Measurements from ENCODE around the gene TRAF6. TPM values are rescaled to one million over a fixed set of nuclear protein-coding genes. Genes with fewer than 3 reads are reported as not detected.

Gene TRAF6
- total and polyA plus RNA-seq, 4 donors, result 2.2 to 14.0 (median 8.8) TPM

DNA sequence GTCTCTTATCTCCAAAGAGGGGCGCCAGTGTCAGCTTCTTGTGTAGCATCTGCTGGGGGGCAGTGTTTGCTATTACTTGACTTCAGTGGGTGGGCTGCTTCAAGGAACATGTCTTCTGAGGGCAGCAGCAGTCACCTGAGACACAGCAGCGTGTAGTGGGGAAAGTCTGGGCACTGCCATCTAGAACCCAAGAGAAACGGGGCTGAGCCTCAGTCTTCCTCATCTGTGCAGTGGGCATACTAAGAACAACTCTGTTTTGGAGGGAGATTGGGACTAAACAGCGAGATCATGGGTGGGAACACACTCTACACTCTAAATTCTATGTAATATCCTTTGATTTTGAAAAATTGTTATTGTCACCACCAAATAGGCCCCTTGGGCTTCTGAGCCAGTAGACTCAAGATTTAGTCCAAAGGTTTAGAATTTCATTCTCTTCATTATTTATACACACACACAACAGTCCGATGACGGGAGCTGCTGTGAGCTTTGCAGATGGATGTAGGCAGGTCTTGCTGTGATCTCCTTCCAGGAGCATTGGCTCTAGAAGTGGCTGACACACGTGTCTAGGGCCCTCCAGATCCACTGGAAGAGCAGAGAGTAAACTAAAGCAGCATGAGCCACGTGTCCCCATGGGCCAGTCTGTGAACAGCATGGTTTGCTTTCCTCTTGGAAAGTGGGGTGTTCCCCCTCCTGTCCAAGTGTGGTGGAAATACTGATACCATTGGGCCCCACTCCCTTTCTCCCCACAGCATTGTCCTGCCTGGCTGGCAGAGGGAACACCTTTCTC is 51.8 kb downstream of the TRAF6 start:
- WGBS, 2 donors, result 76 to 86% methylated on average over 8 of the region's 8 CpGs
- Histone ChIP-seq H3K4me3 (no peak overlapping the region), H3K9me3 (ENCODE audit: control insufficient read depth in 4 of 4, insufficient read depth in 3 of 4, low read length in 3 of 4) (peaks cover 0 to 2% (median 0%) of the 10 kb centered on the region in 4 donors), H3K9ac (ENCODE audit: insufficient read depth in 1 of 2, low read length in 2 of 2) (no peak overlapping the region), H3K27ac (ENCODE audit: low read depth in 1 of 2, low read length in 1 of 2) (no peak overlapping the region), H3K36me3 (ENCODE audit: control insufficient read depth in 4 of 4, insufficient read depth in 4 of 4, low read length in 4 of 4) (peaks cover 0 to 4% (median 0%) of the 10 kb centered on the region in 4 donors), H3K4me1 (ENCODE audit: control insufficient read depth in 5 of 5, insufficient read depth in 5 of 5, low read length in 5 of 5) (peaks cover 2 to 18% (median 8%) of the 10 kb centered on the region in 5 donors), H3K27me3 (ENCODE audit: control insufficient read depth in 3 of 3, insufficient read depth in 3 of 3, low read length in 2 of 3) (peaks cover 0 to 4% (median 0%) of the 10 kb centered on the region in 3 donors)
- peak; percentile 26 to 63 (median 44) for DNase-seq
- peak; percentile 35 for ATAC-seq (ENCODE audit: insufficient read depth, low FRiP score)
- TF ChIP-seq, protein P1, sequence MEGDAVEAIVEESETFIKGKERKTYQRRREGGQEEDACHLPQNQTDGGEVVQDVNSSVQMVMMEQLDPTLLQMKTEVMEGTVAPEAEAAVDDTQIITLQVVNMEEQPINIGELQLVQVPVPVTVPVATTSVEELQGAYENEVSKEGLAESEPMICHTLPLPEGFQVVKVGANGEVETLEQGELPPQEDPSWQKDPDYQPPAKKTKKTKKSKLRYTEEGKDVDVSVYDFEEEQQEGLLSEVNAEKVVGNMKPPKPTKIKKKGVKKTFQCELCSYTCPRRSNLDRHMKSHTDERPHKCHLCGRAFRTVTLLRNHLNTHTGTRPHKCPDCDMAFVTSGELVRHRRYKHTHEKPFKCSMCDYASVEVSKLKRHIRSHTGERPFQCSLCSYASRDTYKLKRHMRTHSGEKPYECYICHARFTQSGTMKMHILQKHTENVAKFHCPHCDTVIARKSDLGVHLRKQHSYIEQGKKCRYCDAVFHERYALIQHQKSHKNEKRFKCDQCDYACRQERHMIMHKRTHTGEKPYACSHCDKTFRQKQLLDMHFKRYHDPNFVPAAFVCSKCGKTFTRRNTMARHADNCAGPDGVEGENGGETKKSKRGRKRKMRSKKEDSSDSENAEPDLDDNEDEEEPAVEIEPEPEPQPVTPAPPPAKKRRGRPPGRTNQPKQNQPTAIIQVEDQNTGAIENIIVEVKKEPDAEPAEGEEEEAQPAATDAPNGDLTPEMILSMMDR (IDR thresholded peaks at IDR 0.05; ENCODE audit: control extremely low read depth, extremely low read depth), result no peak

DNA sequence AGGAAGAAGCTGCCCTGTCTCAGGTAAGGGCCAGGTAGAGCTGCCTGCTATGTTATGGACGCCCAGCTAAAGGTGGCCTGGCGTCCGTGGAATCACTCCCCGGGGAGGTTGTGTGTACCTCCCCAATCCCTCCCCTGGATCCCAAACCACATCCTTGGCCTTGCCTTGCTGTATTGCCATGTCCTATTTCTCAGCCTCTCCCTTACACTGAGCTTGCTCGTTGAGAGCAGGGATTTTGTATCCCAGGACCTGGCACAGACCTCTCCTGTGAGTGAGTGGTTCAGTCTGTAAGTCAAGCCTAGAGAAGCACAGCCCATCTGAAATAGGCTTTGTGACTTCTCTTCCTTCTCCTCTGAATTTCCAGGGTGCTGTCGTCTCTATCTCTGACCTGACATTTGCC is 53.9 kb downstream of the TRAF6 start:
- TF ChIP-seq, protein P1 (IDR thresholded peaks at IDR 0.05; ENCODE audit: control extremely low read depth, extremely low read depth), result no peak
- H3K9ac ChIP-seq (ENCODE audit: insufficient read depth in 1 of 2, low read length in 2 of 2), result no peak overlapping the region

DNA sequence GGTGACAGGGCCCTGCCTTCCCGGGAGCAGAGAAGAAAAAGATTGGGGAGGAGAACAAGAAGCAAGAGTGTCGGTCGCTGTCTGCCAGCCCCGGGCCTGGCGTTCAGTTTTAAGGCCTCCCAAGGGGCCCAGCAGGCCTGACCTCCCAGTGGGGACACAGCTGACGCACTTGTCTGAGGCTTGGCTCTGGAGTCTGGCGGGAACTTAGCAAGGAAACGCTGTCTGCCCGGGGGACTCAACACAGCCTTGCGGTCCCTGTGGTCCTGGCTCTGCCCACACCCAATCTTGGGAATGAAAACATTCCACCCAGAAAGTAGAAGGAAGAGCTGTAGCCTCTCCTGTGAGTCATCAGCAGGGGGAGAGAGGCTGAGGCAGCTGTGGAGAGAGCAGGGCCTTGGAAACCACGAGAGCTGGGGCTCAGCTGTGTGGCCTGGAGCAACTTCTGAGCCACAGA is 54.4 kb downstream of the TRAF6 start:
- no peak overlapping the region for H3K4me3 ChIP-seq
- ATAC-seq (ENCODE audit: insufficient read depth, low FRiP score), result peak; percentile 51
- peaks cover 7 to 43% (median 26%) of the 10 kb centered on the region in 5 donors for H3K4me1 ChIP-seq (ENCODE audit: control insufficient read depth in 5 of 5, insufficient read depth in 5 of 5, low read length in 5 of 5)
- peaks cover 0 to 2% (median 0%) of the 10 kb centered on the region in 4 donors for H3K9me3 ChIP-seq (ENCODE audit: control insufficient read depth in 4 of 4, insufficient read depth in 3 of 4, low read length in 3 of 4)
- TF ChIP-seq, protein P1 (IDR thresholded peaks at IDR 0.05; ENCODE audit: control extremely low read depth, extremely low read depth), result no peak
- peak; percentile 72 to 79 (median 75) for DNase-seq
- peaks cover 0 to 2% (median 0%) of the 10 kb centered on the region in 4 donors for H3K36me3 ChIP-seq (ENCODE audit: control insufficient read depth in 4 of 4, insufficient read depth in 4 of 4, low read length in 4 of 4)
- 63 to 66% methylated on average over 11 of the region's 11 CpGs for WGBS, 2 donors
- H3K9ac ChIP-seq (ENCODE audit: insufficient read depth in 1 of 2, low read length in 2 of 2), result no peak overlapping the region
- peak overlapping the region; percentile 50 to 71 for H3K27ac ChIP-seq (ENCODE audit: low read depth in 1 of 2, low read length in 1 of 2)
- peaks cover 0 to 4% (median 0%) of the 10 kb centered on the region in 3 donors for H3K27me3 ChIP-seq (ENCODE audit: control insufficient read depth in 3 of 3, insufficient read depth in 3 of 3, low read length in 2 of 3)

More for the DNA sequence above, 53.9 kb downstream of the TRAF6 start:
- H3K27ac ChIP-seq (ENCODE audit: low read depth in 1 of 2, low read length in 1 of 2), result peak overlapping the region; percentile 26 to 71
- peaks cover 0 to 2% (median 0%) of the 10 kb centered on the region in 4 donors for H3K36me3 ChIP-seq (ENCODE audit: control insufficient read depth in 4 of 4, insufficient read depth in 4 of 4, low read length in 4 of 4)
- peaks cover 0 to 2% (median 0%) of the 10 kb centered on the region in 4 donors for H3K9me3 ChIP-seq (ENCODE audit: control insufficient read depth in 4 of 4, insufficient read depth in 3 of 4, low read length in 3 of 4)
- peak in 2 of 3 donors; percentile 42 to 62 for DNase-seq
- no peak overlapping the region for H3K4me3 ChIP-seq
- no peak for ATAC-seq (ENCODE audit: insufficient read depth, low FRiP score)
- peaks cover 0 to 4% (median 0%) of the 10 kb centered on the region in 3 donors for H3K27me3 ChIP-seq (ENCODE audit: control insufficient read depth in 3 of 3, insufficient read depth in 3 of 3, low read length in 2 of 3)
- 83 to 84% methylated on average over 6 of the region's 6 CpGs for WGBS, 2 donors
- peaks cover 7 to 38% (median 22%) of the 10 kb centered on the region in 5 donors for H3K4me1 ChIP-seq (ENCODE audit: control insufficient read depth in 5 of 5, insufficient read depth in 5 of 5, low read length in 5 of 5)

Measured in lung (tissue), 12 donors.